Testis (tissue), 2 donors: ENCODE results near the gene TCIRG1.

Experiments
- CTCF ChIP-seq, 3 experiments: fragments of 450-650 bp in 2 of 3; fragments of 200-600 bp in 1 of 3; sonication (generic) in 1 of 3; IDR thresholded peaks; one replicate each; pipeline ENCODE4 v1.5.1; 2016 to 2019; ENCODE audit warnings: antibody characterized with exemption in 3 of 3, mild to moderate bottlenecking in 2 of 3, moderate library complexity in 1 of 3
- POLR2A ChIP-seq: fragments of 450-650 bp; IDR thresholded peaks from one replicate; pipeline ENCODE4 v1.6.1; 2017; ENCODE audit warnings: antibody characterized with exemption, mild to moderate bottlenecking, moderate library complexity

GRCh38 chr11:68044145-68044813, 5.5 kb downstream of the TCIRG1 start:
- no peak for TF ChIP-seq CTCF (IDR thresholded peaks at IDR 0.05)
- TF ChIP-seq POLR2A, result no peak
